GM04504 (cell line): ENCODE results near the gene PYY.

Experiments
- DNase-seq: peaks from one replicate; pipeline ENCODE4 v3.0.0-alpha.2; 2012; ENCODE audit warnings: low read depth

The PYY gene

GRCh38 chr17:43914451-43914850, 39.3 kb downstream of the PYY start:
- DNase-seq: no peak

GRCh38 chr17:43913584-43913983, 40.2 kb downstream of the PYY start:
- no peak for DNase-seq

GRCh38 chr17:43912635-43913304, 41.0 kb downstream of the PYY start:
- no peak for DNase-seq

- DNase-seq: no peak
Observed at GRCh38 chr17:43911904-43912303, 41.8 kb downstream of the PYY start.

- DNase-seq: no peak
Observed at GRCh38 chr17:43909537-43910231, 44.1 kb downstream of the PYY start.

GRCh38 chr17:43907998-43908721, 45.6 kb downstream of the PYY start:
- DNase-seq: no peak

GRCh38 chr17:43907425-43907981, 46.2 kb downstream of the PYY start, which contains the start of gene MPP2:
Gene MPP2, minus strand, starts transcription at chr17:43907536. Its CDS starts 3,076 bp downstream, at chr17:43904460.
- no peak for DNase-seq

GRCh38 chr17:43906951-43907424, 46.8 kb downstream of the PYY start:
- DNase-seq: no peak

GRCh38 chr17:43905985-43906852, 47.5 kb downstream of the PYY start:
- no peak for DNase-seq

- DNase-seq: no peak
Observed at GRCh38 chr17:43905400-43905984, 48.2 kb downstream of the PYY start.
